ENCODE measurements around the gene GRM7. TPM values are rescaled to one million over a fixed set of nuclear protein-coding genes. Genes with fewer than 3 reads are reported as not detected.

GRM7 gene
- 1 to 10 TPM in 1 of 2 donors, under 1 TPM in 1; 0.96 to 1.5 TPM for total RNA-seq

GRCh38 chr3:6860954-6861624 is at the start of gene GRM7:
GRM7 (plus strand) TSS chr3:6861115.
- Histone ChIP-seq H3K27ac (no peak within 1 kb of the TSS), H3K27me3 (replicated peaks; ENCODE audit: insufficient read depth) (peaks cover 13% of the 10 kb centered on the region), H3K36me3 (no peaks in the 10 kb centered on the region), H3K4me1 (replicated peaks) (no peaks in the 10 kb centered on the region), H3K9me3 (no peaks in the 10 kb centered on the region), H3K4me3 (peak within 1 kb of the TSS; percentile 9 to 24)
- no peak for TF ChIP-seq POLR2A (IDR thresholded peaks at IDR 0.05)
- no peak for TF ChIP-seq POLR2AphosphoS5 (IDR thresholded peaks at IDR 0.05)
- TF ChIP-seq CTCF (IDR thresholded peaks at IDR 0.05) = no peak
- no peak for DNase-seq (ENCODE audit: low spot score)
- intact Hi-C loops (cut with DNase I) = no loop called here
- WGBS = 2% methylated on average over 36 of the region's 62 CpGs

GRCh38 chr3:6821411-6821810 is 39.5 kb upstream of the GRM7 start:
- Histone ChIP-seq H3K4me1 (replicated peaks) (no peaks in the 10 kb centered on the region), H3K27ac (no peak overlapping the region), H3K27me3 (replicated peaks; ENCODE audit: insufficient read depth) (no peaks in the 10 kb centered on the region), H3K4me3 (no peak overlapping the region), H3K36me3 (no peaks in the 10 kb centered on the region), H3K9me3 (no peaks in the 10 kb centered on the region)
- intact Hi-C loops (cut with DNase I) = no loop called here
- WGBS = 93% methylated on average over 3 of the region's 3 CpGs
- DNase-seq (ENCODE audit: low spot score) = no peak
- TF ChIP-seq CTCF (IDR thresholded peaks at IDR 0.05) = no peak
- TF ChIP-seq POLR2AphosphoS5 (IDR thresholded peaks at IDR 0.05) = no peak
- TF ChIP-seq POLR2A (IDR thresholded peaks at IDR 0.05) = no peak

- no peak overlapping the region for H3K27ac ChIP-seq
- WGBS = 32% methylated on average over 1 of the region's 1 CpG
- DNase-seq (ENCODE audit: low spot score) = peak; percentile 14
- H3K4me1 ChIP-seq (replicated peaks) = no peaks in the 10 kb centered on the region
- no peak overlapping the region for H3K4me3 ChIP-seq
- H3K27me3 ChIP-seq (replicated peaks; ENCODE audit: insufficient read depth) = no peaks in the 10 kb centered on the region
- no peak for TF ChIP-seq POLR2AphosphoS5 (IDR thresholded peaks at IDR 0.05)
- no peak for TF ChIP-seq POLR2A (IDR thresholded peaks at IDR 0.05)
- TF ChIP-seq CTCF (IDR thresholded peaks at IDR 0.05) = peak in 1 of 4 experiments; percentile 9
- no peaks in the 10 kb centered on the region for H3K36me3 ChIP-seq
- H3K9me3 ChIP-seq = no peaks in the 10 kb centered on the region
- intact Hi-C loops (cut with DNase I) = no loop called here
Measured at GRCh38 chr3:6825524-6825923, 35.4 kb upstream of the GRM7 start.

GRCh38 chr3:6827453-6827852 is 33.5 kb upstream of the GRM7 start:
- H3K4me1 ChIP-seq (replicated peaks) = no peaks in the 10 kb centered on the region
- no peak overlapping the region for H3K27ac ChIP-seq
- no peaks in the 10 kb centered on the region for H3K27me3 ChIP-seq (replicated peaks; ENCODE audit: insufficient read depth)
- intact Hi-C loops (cut with DNase I) = no loop called here
- no peaks in the 10 kb centered on the region for H3K9me3 ChIP-seq
- no peaks in the 10 kb centered on the region for H3K36me3 ChIP-seq
- 54% methylated on average over 6 of the region's 6 CpGs for WGBS
- no peak for DNase-seq (ENCODE audit: low spot score)
- no peak for TF ChIP-seq POLR2AphosphoS5 (IDR thresholded peaks at IDR 0.05)
- no peak for TF ChIP-seq POLR2A (IDR thresholded peaks at IDR 0.05)
- TF ChIP-seq CTCF (IDR thresholded peaks at IDR 0.05) = no peak
- no peak overlapping the region for H3K4me3 ChIP-seq

GRCh38 chr3:6844723-6845122 is 16.2 kb upstream of the GRM7 start:
- H3K9me3 ChIP-seq = no peaks in the 10 kb centered on the region
- H3K36me3 ChIP-seq = no peaks in the 10 kb centered on the region
- no peak overlapping the region for H3K27ac ChIP-seq
- TF ChIP-seq CTCF (IDR thresholded peaks at IDR 0.05) (no peak), POLR2A (IDR thresholded peaks at IDR 0.05) (no peak), POLR2AphosphoS5 (IDR thresholded peaks at IDR 0.05) (no peak)
- H3K4me3 ChIP-seq = no peak overlapping the region
- WGBS = 94% methylated on average over 1 of the region's 1 CpG
- intact Hi-C loops (cut with DNase I) = no loop called here
- H3K27me3 ChIP-seq (replicated peaks; ENCODE audit: insufficient read depth) = no peaks in the 10 kb centered on the region
- no peaks in the 10 kb centered on the region for H3K4me1 ChIP-seq (replicated peaks)
- DNase-seq (ENCODE audit: low spot score) = no peak
